Thymus (tissue), 14 donors: ENCODE data around the gene USP22. TPM values are rescaled to one million over a fixed set of nuclear protein-coding genes. Genes with fewer than 3 reads are reported as not detected.
"Not testable (repeated sequence)": the region's sequence is repeated elsewhere in the genome, so short reads cannot be mapped to it uniquely, and the experiment has no call there.

Experiments used
- DNase-seq, 9 donors: peaks; one replicate each; pipeline ENCODE4 v3.0.0-alpha.2; 2013; ENCODE audit warnings: low spot score in 9 of 9, low read depth in 6 of 9, missing footprints in 1 of 9
- H3K27ac ChIP-seq, 2 donors: one replicate each; pipeline ENCODE4 v1.5.1; 2013; ENCODE audit warnings: control low read depth in 1 of 2, low read depth in 1 of 2, low read length in 1 of 2, mild to moderate bottlenecking in 1 of 2, moderate library complexity in 1 of 2
- H3K27me3 ChIP-seq, 2 donors: one replicate each; pipeline ENCODE4 v1.5.1; 2013; ENCODE audit warnings: low read length in 1 of 2; ENCODE audit not compliant: control insufficient read depth in 2 of 2, insufficient read depth in 1 of 2
- H3K36me3 ChIP-seq, 2 donors: one replicate each; pipeline ENCODE4 v1.5.1; 2013; ENCODE audit warnings: low read length in 1 of 2, mild to moderate bottlenecking in 1 of 2, moderate library complexity in 1 of 2; ENCODE audit not compliant: control insufficient read depth in 2 of 2, insufficient read depth in 2 of 2
- H3K4me1 ChIP-seq, 2 donors: one replicate each; pipeline ENCODE4 v1.5.1; 2013; ENCODE audit warnings: low read length in 2 of 2; ENCODE audit not compliant: control insufficient read depth in 2 of 2, insufficient read depth in 2 of 2
- H3K4me3 ChIP-seq, 2 donors: one replicate each; pipeline ENCODE4 v1.5.1; 2013; ENCODE audit warnings: low read length in 2 of 2, control low read depth in 1 of 2, mild to moderate bottlenecking in 1 of 2
- H3K9me3 ChIP-seq, 2 donors: one replicate each; pipeline ENCODE4 v1.5.1; 2013; ENCODE audit warnings: low read length in 1 of 2, mild to moderate bottlenecking in 1 of 2; ENCODE audit not compliant: control insufficient read depth in 2 of 2, insufficient read depth in 1 of 2
- WGBS: extraction: QIAGEN DNeasy Blood & Tissue Kit; methylation state at CpG from one replicate; pipeline ENCODE4 v1.1.7; 2013; 5-methylcytosine and 5-hydroxymethylcytosine counted together
- long read RNA-seq, 10 donors: transcript quantifications; one replicate each; lab custom pipeline, GENCODE V29; 2026
- polyA plus RNA-seq: library from polyadenylated mRNA; stranded (reverse); fragments of 200-250 nt; gene quantifications from one replicate; pipeline ENCODE4 v1.2.3, GENCODE V29; 2013
- total RNA-seq: library from RNA; stranded (reverse); fragments of 120-200 nt; gene quantifications from one replicate; pipeline ENCODE4 v1.2.4, GENCODE V29; 2013
- donor health status: healthy.

USP22 gene
- 74.2 TPM for total RNA-seq
- 52.5 TPM for polyA plus RNA-seq
- long read RNA-seq, donor 1, full-length matches to known transcripts = 1 of 1 reads
- long read RNA-seq, donor 1, partial matches to known transcripts = 0 of 1 reads
- long read RNA-seq, donor 1, other reads (novel, unspliced or antisense) = 0 of 1 reads
- long read RNA-seq, donor 2 = 0 reads
- long read RNA-seq, donor 3, full-length matches to known transcripts = 17 of 17 reads
- long read RNA-seq, donor 3, partial matches to known transcripts = 0 of 17 reads
- long read RNA-seq, donor 3, other reads (novel, unspliced or antisense) = 0 of 17 reads
- long read RNA-seq, donor 4, full-length matches to known transcripts = 8 of 8 reads
- long read RNA-seq, donor 4, partial matches to known transcripts = 0 of 8 reads
- long read RNA-seq, donor 4, other reads (novel, unspliced or antisense) = 0 of 8 reads
- long read RNA-seq, donor 5, full-length matches to known transcripts = 30 of 30 reads
- long read RNA-seq, donor 5, partial matches to known transcripts = 0 of 30 reads
- long read RNA-seq, donor 5, other reads (novel, unspliced or antisense) = 0 of 30 reads
- long read RNA-seq, donor 6, full-length matches to known transcripts = 18 of 18 reads
- long read RNA-seq, donor 6, partial matches to known transcripts = 0 of 18 reads
- long read RNA-seq, donor 6, other reads (novel, unspliced or antisense) = 0 of 18 reads
- long read RNA-seq, donor 7, full-length matches to known transcripts = 5 of 5 reads
- long read RNA-seq, donor 7, partial matches to known transcripts = 0 of 5 reads
- long read RNA-seq, donor 7, other reads (novel, unspliced or antisense) = 0 of 5 reads
- long read RNA-seq, donor 8, full-length matches to known transcripts = 15 of 15 reads
- long read RNA-seq, donor 8, partial matches to known transcripts = 0 of 15 reads
- long read RNA-seq, donor 8, other reads (novel, unspliced or antisense) = 0 of 15 reads
- long read RNA-seq, donor 9, full-length matches to known transcripts = 9 of 9 reads
- long read RNA-seq, donor 9, partial matches to known transcripts = 0 of 9 reads
- long read RNA-seq, donor 9, other reads (novel, unspliced or antisense) = 0 of 9 reads
- long read RNA-seq, donor 10, full-length matches to known transcripts = 10 of 10 reads
- long read RNA-seq, donor 10, partial matches to known transcripts = 0 of 10 reads
- long read RNA-seq, donor 10, other reads (novel, unspliced or antisense) = 0 of 10 reads

GRCh38 chr17:21042458-21043295, at the start of gene USP22:
USP22 (minus strand) TSS chr17:21043011; CDS start chr17:21042835, 176 bp downstream.
- under 1% methylated on average over 91 of the region's 91 CpGs for WGBS
- H3K4me1 ChIP-seq = peaks cover 17 to 26% of the 10 kb centered on the region in 2 donors

GRCh38 chr17:21090902-21091618, 48.2 kb upstream of the USP22 start:
- Histone ChIP-seq H3K36me3 (no peaks in the 10 kb centered on the region), H3K4me1 (no peaks in the 10 kb centered on the region), H3K9me3 (no peaks in the 10 kb centered on the region), H3K27ac (no peak overlapping the region), H3K4me3 (no peak overlapping the region), H3K27me3 (no peaks in the 10 kb centered on the region)
- 74% methylated on average over 4 of the region's 4 CpGs for WGBS
- no peak for DNase-seq

More at GRCh38 chr17:21042458-21043295, at the start of gene USP22:
- DNase-seq = peak in 5 of 9 donors; percentile 51 to 97 (median 77)
- Histone ChIP-seq H3K9me3 (no peaks in the 10 kb centered on the region), H3K27ac (peak within 1 kb of the TSS; percentile 97 to 100), H3K36me3 (peaks cover 6 to 7% of the 10 kb centered on the region in 2 donors), H3K4me3 (peak within 1 kb of the TSS; percentile 84 to 99), H3K27me3 (no peaks in the 10 kb centered on the region)

- WGBS = 90% methylated on average over 7 of the region's 7 CpGs
Measured at GRCh38 chr17:21089933-21090901, 47.4 kb upstream of the USP22 start.

GRCh38 chr17:21089145-21089544, 46.3 kb upstream of the USP22 start:
- 95% methylated on average over 1 of the region's 1 CpG for WGBS
- Histone ChIP-seq H3K9me3 (no peaks in the 10 kb centered on the region), H3K27ac (no peak overlapping the region)

More at GRCh38 chr17:21089933-21090901, 47.4 kb upstream of the USP22 start:
- no peak overlapping the region for H3K27ac ChIP-seq
- no peaks in the 10 kb centered on the region for H3K9me3 ChIP-seq
- H3K4me3 ChIP-seq = no peak overlapping the region
- DNase-seq = no peak
- no peaks in the 10 kb centered on the region for H3K4me1 ChIP-seq
- no peaks in the 10 kb centered on the region for H3K27me3 ChIP-seq
- H3K36me3 ChIP-seq = no peaks in the 10 kb centered on the region

GRCh38 chr17:21085707-21086106, 42.9 kb upstream of the USP22 start:
- 93% methylated on average over 32 of the region's 32 CpGs for WGBS

More at GRCh38 chr17:21089145-21089544, 46.3 kb upstream of the USP22 start:
- H3K4me1 ChIP-seq = no peaks in the 10 kb centered on the region
- no peak for DNase-seq
- no peaks in the 10 kb centered on the region for H3K36me3 ChIP-seq
- no peaks in the 10 kb centered on the region for H3K27me3 ChIP-seq
- H3K4me3 ChIP-seq = no peak overlapping the region

DNA sequence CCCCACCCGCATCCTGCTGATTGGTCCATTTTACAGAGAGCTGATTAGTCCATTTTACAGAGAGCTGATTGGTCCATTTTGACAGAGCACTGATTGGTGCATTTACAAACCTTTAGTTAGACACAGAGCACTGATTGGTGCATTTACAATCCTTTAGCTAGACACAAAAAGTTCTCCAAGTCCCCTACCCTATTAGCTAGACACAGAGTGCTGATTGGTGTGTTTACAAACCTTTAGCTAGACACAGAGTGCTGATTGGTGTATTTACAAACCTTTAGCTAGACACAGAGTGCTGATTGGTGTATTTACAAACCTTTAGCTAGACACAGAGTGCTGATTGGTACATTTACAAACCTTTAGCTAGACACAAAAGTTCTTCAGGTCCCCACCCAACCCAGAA, 42.5 kb upstream of the USP22 start:
- not testable (repeated sequence) for H3K27ac ChIP-seq, H3K36me3 ChIP-seq, H3K27me3 ChIP-seq, H3K4me3 ChIP-seq, DNase-seq, H3K9me3 ChIP-seq, H3K4me1 ChIP-seq
- WGBS = 100% methylated on average over 1 of the region's 1 CpG

More at GRCh38 chr17:21085707-21086106, 42.9 kb upstream of the USP22 start:
- Histone ChIP-seq H3K27ac (no peak overlapping the region), H3K4me1 (no peaks in the 10 kb centered on the region), H3K27me3 (no peaks in the 10 kb centered on the region), H3K36me3 (no peaks in the 10 kb centered on the region), H3K9me3 (no peaks in the 10 kb centered on the region), H3K4me3 (no peak overlapping the region)
- DNase-seq = no peak

DNA sequence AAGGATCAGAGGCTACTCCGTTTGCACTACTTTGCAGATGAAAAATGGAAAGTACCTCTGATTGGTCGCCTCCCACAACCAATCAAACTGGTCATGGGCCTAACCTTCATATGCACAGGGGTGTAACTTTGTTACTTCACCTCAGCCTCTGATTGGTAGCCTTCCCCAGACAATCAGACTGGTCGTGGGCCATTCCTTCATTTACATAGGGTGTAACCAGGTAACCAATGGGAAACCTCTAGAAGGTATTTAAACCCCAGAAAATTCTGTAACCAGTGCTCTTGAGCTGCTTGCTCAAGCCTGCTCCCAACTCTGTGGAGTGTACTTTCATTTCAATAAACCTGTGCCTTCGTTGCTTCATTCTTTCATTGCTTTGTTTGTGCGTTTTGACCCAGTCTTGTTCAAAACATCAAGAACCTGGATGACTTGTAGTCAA, 39.2 kb upstream of the USP22 start:
- Histone ChIP-seq H3K4me1 (no peaks in the 10 kb centered on the region), H3K27ac (no peak overlapping the region), H3K9me3 (no peaks in the 10 kb centered on the region), H3K36me3 (no peaks in the 10 kb centered on the region), H3K4me3 (no peak overlapping the region), H3K27me3 (no peaks in the 10 kb centered on the region)
- 94% methylated on average over 5 of the region's 5 CpGs for WGBS
- DNase-seq = no peak
